Measurements from ENCODE around the gene KCNQ1OT1. TPM values are rescaled to one million over a fixed set of nuclear protein-coding genes. Genes with fewer than 3 reads are reported as not detected.

The KCNQ1OT1 gene

Small RNA genes within 50 kb of the gene (small RNA-seq; reads per million reads assigned to genes)
- gene RF01947 (ENCODE audit: low read depth): not detected
- gene RF01948 (ENCODE audit: low read depth): not detected
- not detected for gene RF01950 (ENCODE audit: low read depth)

Data from mesenchymal stem cell (in vitro differentiated cells and primary cell).